ENCODE data around the gene POM121L2. TPM values are rescaled to one million over a fixed set of nuclear protein-coding genes. Genes with fewer than 3 reads are reported as not detected.

The POM121L2 gene
- total RNA-seq, 1 experiment from 2014 or later = not detected

GRCh38 chr6:27332692-27333641 lies 20.9 kb upstream of the POM121L2 start:
- Histone ChIP-seq H3K4me1 (ENCODE audit: control insufficient read depth in 1 of 2, insufficient read depth in 2 of 2, low read length in 2 of 2) (peaks cover 10 to 19% of the 10 kb centered on the region in 2 experiments; a peak in 3 of 4 replicates), H3K36me3 (ENCODE audit: control insufficient read depth in 1 of 2, insufficient read depth in 2 of 2, low read length in 2 of 2) (no peaks in the 10 kb centered on the region), H3K27ac (ENCODE audit: low read depth, low read length) (peak overlapping the region; percentile 34; the same call in 1 of the 2 replicates), H3K4me2 (ENCODE audit: low read length) (peak overlapping the region; percentile 84), H4K20me1 (ENCODE audit: insufficient read depth) (no peaks in the 10 kb centered on the region), H3K79me2 (ENCODE audit: insufficient read depth, low read length) (no peaks in the 10 kb centered on the region), H3K9me2 (ENCODE audit: insufficient read depth) (no peaks in the 10 kb centered on the region), H3K4me3 (replicated peaks in 1 of 2; ENCODE audit: low read depth in 1 of 2, low read length in 2 of 2) (peak overlapping the region; percentile 47 to 58), H2AFZ (ENCODE audit: low read depth, low read length, poor library complexity, severe bottlenecking) (peak overlapping the region; percentile 91), H3K9me3 (ENCODE audit: control insufficient read depth in 1 of 2, insufficient read depth in 1 of 2, low read depth in 1 of 2, low read length in 2 of 2) (no peaks in the 10 kb centered on the region), H3K27me3 (ENCODE audit: insufficient read depth, low read length) (no peaks in the 10 kb centered on the region), H3K9ac (ENCODE audit: low read length) (peak overlapping the region; percentile 43)
- no TSS peak for BruUV-seq (replicated peaks)
- ChIA-PET RAD21 (ENCODE audit: low non-redundant PET in 1 of 2, low total read pairs in 2 of 2, uncharacterized antibody in 2 of 2, unreplicated experiment in 2 of 2) (no interaction called here), POLR2A (interaction anchor here (1.5 kb wide), 1 partner anchor 37 kb away, joined by 5 read pairs; no protein-coding TSS in a partner anchor), CTCF (interaction anchor here (1.0 kb wide), 1 partner anchor 37 kb away, joined by 3 read pairs; no protein-coding TSS in a partner anchor)
- DNase-seq (ENCODE audit: low read depth, low spot score) = peak; percentile 76
- peak; percentile 78 for ATAC-seq
- intact Hi-C loops (cut with micrococcal nuclease) = loop anchor here (2.0 to 5.0 kb wide), 2 partner anchors 36 to 102 kb away; no protein-coding TSS in a partner anchor
- TF ChIP-seq ELF1 (IDR thresholded peaks at IDR 0.05; ENCODE audit: borderline replicate concordance, low read depth) (no peak; the same call in 1 of the 2 replicates), YY1 (IDR thresholded peaks at IDR 0.05; ENCODE audit: extremely low read depth, insufficient replicate concordance, low read depth, low read length) (no peak), ZFX (IDR thresholded peaks at IDR 0.05) (no peak), REST (IDR thresholded peaks at IDR 0.05; ENCODE audit: low read depth) (no peak), CBX3 (IDR thresholded peaks at IDR 0.05; ENCODE audit: low read depth) (peak; percentile 96), SIN3A (IDR thresholded peaks at IDR 0.05; ENCODE audit: low read depth) (peak; percentile 52), RAD21 (IDR thresholded peaks at IDR 0.05; ENCODE audit: low read depth) (peak; percentile 25), ZBTB33 (IDR thresholded peaks at IDR 0.05; ENCODE audit: extremely low read depth, insufficient replicate concordance, low read length) (no peak), SP1 (IDR thresholded peaks at IDR 0.05; ENCODE audit: low read depth) (peak; percentile 39; the same call in 1 of the 2 replicates), CEBPB (IDR thresholded peaks at IDR 0.05; ENCODE audit: low read depth) (peak; percentile 23; the same call in 1 of the 2 replicates), POLR2A (IDR thresholded peaks at IDR 0.05; ENCODE audit: borderline replicate concordance, extremely low read depth, insufficient read depth, insufficient read length) (no peak), EGR1 (IDR thresholded peaks at IDR 0.05; ENCODE audit: low read depth) (no peak), SRF (IDR thresholded peaks at IDR 0.05; ENCODE audit: low read depth) (0 out of 2 replicates have a peak, but pooled peaks have one; percentile 16), ATF3 (IDR thresholded peaks at IDR 0.05) (peak; percentile 98), TCF7L2 (IDR thresholded peaks at IDR 0.05; ENCODE audit: borderline replicate concordance, extremely low read depth, insufficient read depth, insufficient read length) (no peak), CTCF (IDR thresholded peaks at IDR 0.05 in 2 of 3, conservative IDR thresholded peaks at IDR 0.05 in 1 of 3; ENCODE audit: borderline replicate concordance in 1 of 3, insufficient read depth in 1 of 3, low read depth in 2 of 3, low read length in 2 of 3) (no peak), JUND (IDR thresholded peaks at IDR 0.05) (no peak), FOSL1 (IDR thresholded peaks at IDR 0.05; ENCODE audit: low read depth) (peak; percentile 27; the same call in 1 of the 2 replicates)
